Fibroblast of upper back skin (primary cell): ENCODE results near the gene OSCAR.

ENCODE experiments used
- DNase-seq: peaks from one replicate; pipeline ENCODE4 v3.0.0-alpha.2; 2013

OSCAR gene

GRCh38 chr19:54081032-54081431 lies 19.6 kb downstream of the OSCAR start, which contains the start of gene TARM1:
TARM1 (minus strand) TSS chr19:54081365; CDS start chr19:54081340, 25 bp downstream.
- no peak for DNase-seq

- no peak for DNase-seq
Measured at GRCh38 chr19:54077334-54077733, 23.3 kb downstream of the OSCAR start.

- DNase-seq = no peak
Measured at GRCh38 chr19:54074851-54075250, 25.8 kb downstream of the OSCAR start.

GRCh38 chr19:54073829-54074228 lies 26.8 kb downstream of the OSCAR start:
- DNase-seq = no peak

- no peak for DNase-seq
Measured at GRCh38 chr19:54069470-54069869, 31.1 kb downstream of the OSCAR start.

- no peak for DNase-seq
Measured at GRCh38 chr19:54063350-54064116, 37.1 kb downstream of the OSCAR start, which contains the start of gene VSTM1. VSTM1 (minus strand) TSS chr19:54063897; CDS start chr19:54063777, 120 bp downstream.

- no peak for DNase-seq
Measured at GRCh38 chr19:54062643-54063042, 38.0 kb downstream of the OSCAR start.

- DNase-seq = no peak
Measured at GRCh38 chr19:54047616-54048015, 53.0 kb downstream of the OSCAR start.

GRCh38 chr19:54045771-54046170 lies 54.8 kb downstream of the OSCAR start:
- no peak for DNase-seq
